ENCODE results near the gene CEP97.

CEP97 gene

DNA sequence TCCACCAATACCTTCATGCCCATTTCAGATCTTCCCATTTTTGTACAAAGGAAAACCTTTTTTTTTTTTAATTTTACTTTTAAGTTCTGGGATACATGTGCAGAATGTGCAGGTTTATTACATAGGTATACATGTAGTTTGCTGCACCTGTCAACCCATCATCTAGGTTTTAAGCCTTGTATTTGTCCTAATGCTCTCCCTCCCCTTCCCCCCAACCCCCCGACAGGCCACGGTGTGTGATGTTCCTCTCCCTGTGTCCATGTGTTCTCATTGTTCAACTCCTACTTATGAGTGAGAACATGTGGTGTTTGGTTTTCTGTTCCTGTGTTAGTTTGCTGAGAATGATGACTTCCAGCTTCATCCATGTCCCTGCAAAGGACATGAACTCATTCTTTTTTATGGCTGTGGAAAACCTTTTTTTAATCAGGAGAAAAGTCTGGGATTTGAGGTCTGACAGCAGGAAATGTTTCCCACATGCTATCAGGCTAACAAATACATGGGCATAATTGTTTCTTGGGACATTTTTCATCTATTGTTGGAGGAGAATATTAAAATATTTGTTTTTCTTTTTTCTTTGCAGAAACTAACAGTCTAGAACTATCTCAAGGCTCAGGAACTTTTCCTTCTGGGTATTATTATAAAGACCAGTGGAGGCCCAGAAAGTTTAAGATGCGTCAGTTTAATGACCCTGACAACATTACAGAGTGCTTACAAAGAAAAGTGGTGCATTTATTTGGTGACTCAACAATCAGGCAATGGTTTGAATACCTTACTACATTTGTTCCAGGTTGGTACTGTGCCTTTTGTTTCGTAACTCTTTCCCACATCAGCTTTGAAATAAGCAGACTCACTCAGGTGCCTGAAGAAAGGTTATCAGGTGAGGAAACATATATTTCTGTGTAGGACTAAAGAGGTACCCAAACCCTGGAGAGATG is 92.1 kb downstream of the CEP97 start:
- DNase-seq (ENCODE audit: low spot score): no peak

DNA sequence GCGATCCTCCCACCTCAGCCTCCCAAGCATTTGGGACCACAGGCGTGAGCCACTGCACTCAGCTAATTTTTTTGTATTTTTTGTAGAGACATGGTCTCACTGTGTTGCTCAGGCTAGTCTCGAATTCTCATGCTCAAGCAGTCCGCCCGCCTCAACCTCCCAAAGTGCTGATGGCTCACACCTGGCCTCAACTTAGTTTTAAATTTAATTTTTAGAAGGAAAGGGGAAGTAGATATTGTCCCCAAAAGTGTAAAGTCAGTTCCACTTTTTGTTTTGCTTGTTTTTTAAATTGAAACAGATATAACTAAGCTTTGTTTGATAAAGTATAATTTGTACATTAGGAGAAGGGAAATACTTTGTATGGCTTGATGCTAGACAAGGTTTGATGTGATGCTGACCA is 93.6 kb downstream of the CEP97 start:
- no peak for DNase-seq (ENCODE audit: low spot score)

DNA sequence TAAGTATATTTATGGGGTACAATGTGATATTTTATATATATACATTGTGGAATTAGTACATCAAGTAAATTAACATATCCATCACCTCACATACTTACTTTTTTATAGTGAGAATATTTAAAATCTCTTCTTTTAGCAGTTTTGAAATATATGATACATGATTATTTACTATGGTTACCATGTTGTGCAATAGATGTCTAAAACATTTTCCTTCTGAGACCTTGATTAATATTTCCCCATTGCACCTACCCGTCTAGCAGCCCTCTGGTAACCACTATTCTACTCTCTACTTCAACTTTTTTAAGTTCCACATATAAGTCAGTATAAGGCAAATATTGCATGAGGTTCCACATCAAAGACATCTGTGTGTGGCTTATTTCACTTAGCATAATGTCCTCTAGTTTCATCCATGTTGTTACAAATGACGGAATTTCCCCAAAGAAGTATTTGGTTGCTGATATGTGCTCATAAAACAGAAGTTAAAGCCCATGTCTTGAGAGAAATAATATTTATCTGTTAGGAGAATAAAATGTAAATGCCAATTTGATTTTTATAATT is 95.3 kb downstream of the CEP97 start:
- DNase-seq (ENCODE audit: low spot score): no peak
